IgD-negative memory B cell (primary cell): ENCODE data around the gene PDE4D. TPM values are rescaled to one million over a fixed set of nuclear protein-coding genes. Genes with fewer than 3 reads are reported as not detected.

Source experiments
- H3K27ac Mint-ChIP-seq, 3 donors: one replicate each; pipeline ENCODE4 v1.8.0; 2020 to 2022; ENCODE audit warnings: mild to moderate bottlenecking in 3 of 3, mixed read lengths in 3 of 3, moderate library complexity in 1 of 3
- H3K27me3 Mint-ChIP-seq: one replicate; pipeline ENCODE4 v1.8.0; 2021; ENCODE audit warnings: mixed read lengths
- H3K36me3 Mint-ChIP-seq: one replicate; pipeline ENCODE4 v1.8.0; 2020; ENCODE audit warnings: mild to moderate bottlenecking, mixed read lengths
- H3K4me1 Mint-ChIP-seq, 3 donors: one replicate each; pipeline ENCODE4 v1.8.0; 2020 to 2022; ENCODE audit warnings: mixed read lengths in 3 of 3, mild to moderate bottlenecking in 1 of 3
- H3K4me3 Mint-ChIP-seq, 4 donors: one replicate each; pipeline ENCODE4 v1.8.0; 2020 to 2022; ENCODE audit warnings: mild to moderate bottlenecking in 4 of 4, mixed read lengths in 4 of 4, moderate library complexity in 3 of 4
- H3K9me3 Mint-ChIP-seq, 3 donors: one replicate each; pipeline ENCODE4 v1.8.0; 2020 to 2021; ENCODE audit warnings: mixed read lengths in 3 of 3, mild to moderate bottlenecking in 1 of 3
- polyA plus RNA-seq: library from polyadenylated mRNA; unstranded; fragments of 300-500 nt; fragmentation: Illumina TruSeq; gene quantifications from one replicate; pipeline ENCODE4 v1.2.3, GENCODE V29; 2021

Gene PDE4D
- polyA plus RNA-seq, 1 donor from 2014 or later = 18.8 TPM

DNA sequence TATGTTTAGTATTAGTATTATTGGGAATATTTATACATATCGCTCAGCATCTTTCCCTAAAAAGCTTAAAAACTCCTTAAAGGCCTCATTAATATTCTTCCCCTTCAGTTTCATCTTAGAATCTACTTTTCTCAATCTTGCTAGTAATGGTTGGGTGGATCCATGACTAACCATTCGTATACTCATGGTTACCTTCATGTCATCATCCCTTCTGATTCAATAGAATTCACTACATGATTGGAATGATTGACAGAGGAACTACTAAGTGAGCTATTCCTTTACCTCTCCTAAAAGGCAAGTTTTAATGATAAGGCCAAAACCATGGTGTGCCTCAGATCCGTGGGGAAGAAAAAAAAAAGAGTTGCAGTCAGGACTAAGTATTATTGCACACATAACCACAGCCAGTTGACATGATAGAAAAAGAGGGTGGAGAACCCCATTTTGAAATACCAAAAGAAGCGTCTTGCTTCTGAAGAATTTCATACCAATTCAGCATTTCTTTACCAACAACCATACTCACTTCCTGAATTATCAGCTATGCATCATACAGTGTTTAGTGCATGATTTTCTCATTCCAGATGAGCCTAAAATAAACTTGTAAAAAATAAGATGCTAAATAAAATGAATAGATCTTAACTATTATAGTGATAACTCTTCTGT, 624.6 kb downstream of the PDE4D start:
- H3K4me3 Mint-ChIP-seq = no peak overlapping the region
- H3K27ac Mint-ChIP-seq = no peak overlapping the region
- H3K27me3 Mint-ChIP-seq = no peaks in the 10 kb centered on the region
- peaks cover 3 to 18% (median 14%) of the 10 kb centered on the region in 3 donors for H3K4me1 Mint-ChIP-seq
- no peaks in the 10 kb centered on the region for H3K36me3 Mint-ChIP-seq
- no peaks in the 10 kb centered on the region for H3K9me3 Mint-ChIP-seq

- no peaks in the 10 kb centered on the region for H3K9me3 Mint-ChIP-seq
- no peaks in the 10 kb centered on the region for H3K36me3 Mint-ChIP-seq
- H3K4me3 Mint-ChIP-seq = no peak overlapping the region
- H3K4me1 Mint-ChIP-seq = peaks cover 3 to 20% (median 13%) of the 10 kb centered on the region in 3 donors
- H3K27me3 Mint-ChIP-seq = no peaks in the 10 kb centered on the region
- no peak overlapping the region for H3K27ac Mint-ChIP-seq
These were observed 626.5 kb downstream of the PDE4D start for GRCh38 chr5:59267033-59267432.

- H3K9me3 Mint-ChIP-seq = no peaks in the 10 kb centered on the region
- no peaks in the 10 kb centered on the region for H3K36me3 Mint-ChIP-seq
- no peak overlapping the region for H3K27ac Mint-ChIP-seq
- peaks cover 3 to 21% (median 13%) of the 10 kb centered on the region in 3 donors for H3K4me1 Mint-ChIP-seq
- no peaks in the 10 kb centered on the region for H3K27me3 Mint-ChIP-seq
- no peak overlapping the region for H3K4me3 Mint-ChIP-seq
These were observed 627.1 kb downstream of the PDE4D start for GRCh38 chr5:59266410-59266809.

- Mint-ChIP-seq H3K36me3 (no peaks in the 10 kb centered on the region), H3K27ac (no peak overlapping the region), H3K9me3 (no peaks in the 10 kb centered on the region), H3K4me1 (peaks cover 3 to 23% (median 17%) of the 10 kb centered on the region in 3 donors), H3K27me3 (no peaks in the 10 kb centered on the region), H3K4me3 (no peak overlapping the region)
These were observed 628.8 kb downstream of the PDE4D start for GRCh38 chr5:59264639-59265245.

GRCh38 chr5:59264013-59264412, 629.5 kb downstream of the PDE4D start:
- Mint-ChIP-seq H3K4me3 (no peak overlapping the region), H3K27me3 (no peaks in the 10 kb centered on the region), H3K4me1 (peaks cover 3 to 22% (median 17%) of the 10 kb centered on the region in 3 donors), H3K36me3 (no peaks in the 10 kb centered on the region), H3K27ac (no peak overlapping the region), H3K9me3 (no peaks in the 10 kb centered on the region)

DNA sequence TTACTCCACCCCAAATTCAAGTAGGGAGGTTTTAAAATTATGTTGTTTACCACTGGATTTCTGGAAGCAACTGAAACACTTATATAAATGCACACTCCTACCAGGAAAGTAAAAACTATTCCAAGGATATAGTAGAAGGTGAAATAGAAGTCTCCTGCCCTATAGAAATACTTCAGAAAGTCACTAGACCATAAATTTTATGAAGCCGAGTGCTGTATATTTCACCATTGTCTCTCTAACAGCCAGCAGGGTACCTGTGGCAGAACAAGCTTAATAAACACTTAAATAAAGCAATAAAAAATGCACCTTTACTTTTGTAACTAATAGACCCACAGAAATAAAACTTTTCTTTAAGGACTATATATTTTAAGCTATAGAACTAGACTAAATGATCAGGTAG, 631.6 kb downstream of the PDE4D start:
- H3K27ac Mint-ChIP-seq = no peak overlapping the region
- no peaks in the 10 kb centered on the region for H3K9me3 Mint-ChIP-seq
- H3K4me1 Mint-ChIP-seq = peaks cover 3 to 29% (median 15%) of the 10 kb centered on the region in 3 donors
- H3K36me3 Mint-ChIP-seq = no peaks in the 10 kb centered on the region
- no peaks in the 10 kb centered on the region for H3K27me3 Mint-ChIP-seq
- H3K4me3 Mint-ChIP-seq = peak overlapping the region in 1 of 4 donors; percentile 4

GRCh38 chr5:59260973-59261372, 632.6 kb downstream of the PDE4D start:
- no peaks in the 10 kb centered on the region for H3K9me3 Mint-ChIP-seq
- peak overlapping the region in 1 of 4 donors; percentile 65 for H3K4me3 Mint-ChIP-seq
- peaks cover 3 to 28% (median 15%) of the 10 kb centered on the region in 3 donors for H3K4me1 Mint-ChIP-seq
- no peak overlapping the region for H3K27ac Mint-ChIP-seq
- no peaks in the 10 kb centered on the region for H3K36me3 Mint-ChIP-seq
- no peaks in the 10 kb centered on the region for H3K27me3 Mint-ChIP-seq

DNA sequence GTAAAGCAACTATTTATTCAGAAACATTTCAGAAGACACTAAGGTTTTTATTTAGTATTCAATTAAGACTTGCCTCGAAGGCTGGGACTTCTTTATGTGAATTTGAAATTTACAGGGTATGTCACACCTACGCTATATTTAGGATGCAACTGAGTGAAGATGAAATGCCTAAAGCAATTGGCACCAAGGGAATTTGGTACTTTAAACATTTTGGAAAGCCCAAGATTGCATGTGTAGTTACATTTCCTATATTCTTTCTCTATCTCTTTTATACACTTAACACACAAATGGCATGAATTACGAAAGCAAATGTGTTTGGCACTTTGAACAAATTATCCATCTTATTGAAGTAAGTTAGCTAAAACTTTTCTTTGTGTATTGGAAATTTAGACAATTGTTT, 633.3 kb downstream of the PDE4D start:
- Mint-ChIP-seq H3K36me3 (peaks cover 3% of the 10 kb centered on the region), H3K27me3 (peaks cover under 1% of the 10 kb centered on the region), H3K4me3 (no peak overlapping the region), H3K27ac (no peak overlapping the region), H3K4me1 (peaks cover under 1 to 25% (median 15%) of the 10 kb centered on the region in 3 donors), H3K9me3 (peaks cover 0 to 2% (median 1%) of the 10 kb centered on the region in 3 donors)

DNA sequence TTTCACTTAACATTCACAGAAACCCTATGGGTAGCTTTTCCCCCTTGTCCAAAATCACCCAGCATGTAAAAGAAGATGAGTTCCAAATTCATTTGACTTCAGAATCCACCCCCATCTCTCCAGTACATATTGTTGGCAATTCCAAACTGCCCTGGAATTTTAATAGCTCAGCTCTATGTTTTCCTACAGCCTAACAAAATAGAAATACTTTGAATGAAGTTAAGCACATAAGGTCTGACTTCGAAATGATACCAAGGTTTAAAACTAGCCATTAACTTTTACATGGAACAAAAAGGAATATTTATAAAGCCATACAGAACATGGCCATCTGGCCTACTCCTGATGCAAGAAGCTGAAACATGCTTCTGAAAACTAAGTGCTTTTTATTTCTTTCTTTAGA, 634.3 kb downstream of the PDE4D start:
- H3K27ac Mint-ChIP-seq = no peak overlapping the region
- H3K27me3 Mint-ChIP-seq = peaks cover 1% of the 10 kb centered on the region

DNA sequence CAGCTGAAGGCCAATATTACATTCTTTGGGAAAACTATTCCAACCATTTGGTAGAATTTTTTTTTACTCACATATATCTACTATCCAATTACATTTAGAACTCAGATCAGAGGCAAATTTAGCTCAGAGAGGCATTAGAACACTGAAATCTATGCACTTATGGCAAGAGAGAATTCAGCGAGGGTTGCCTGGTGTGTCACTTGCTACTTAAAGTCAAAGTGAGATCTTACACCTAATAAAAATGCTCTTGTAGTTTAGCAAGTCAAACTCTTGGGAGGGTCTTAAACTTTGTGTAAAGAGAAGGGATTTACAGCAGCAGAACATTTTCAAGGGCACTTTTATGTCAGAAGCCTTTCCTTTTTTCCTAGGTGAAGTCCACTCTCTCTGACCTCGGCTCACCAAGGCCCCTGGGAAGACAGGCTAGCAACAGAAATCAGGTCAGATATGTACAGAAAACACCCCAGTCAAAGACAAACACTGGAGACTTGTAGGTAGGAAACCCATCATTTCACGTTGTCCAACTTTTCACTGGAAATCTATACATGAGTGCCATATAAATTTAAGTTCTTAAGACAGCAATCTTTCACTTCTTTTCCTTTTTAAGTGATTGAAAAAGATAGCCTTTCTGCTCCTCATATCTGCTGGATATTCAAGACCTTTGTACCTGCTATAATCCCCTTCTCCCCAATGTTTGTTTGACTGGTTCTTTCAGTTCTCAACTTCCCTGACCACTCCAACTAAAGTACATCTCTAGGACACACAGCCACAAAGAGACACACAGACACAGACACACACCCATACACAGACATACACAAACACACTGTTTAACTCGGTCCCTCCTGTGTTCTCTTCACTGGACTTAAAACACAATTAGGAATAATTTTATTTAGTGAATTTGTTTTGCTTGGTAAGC, 635.8 kb downstream of the PDE4D start:
- H3K4me1 Mint-ChIP-seq = peaks cover 0 to 20% (median 6%) of the 10 kb centered on the region in 3 donors
- peaks cover 1% of the 10 kb centered on the region for H3K27me3 Mint-ChIP-seq
- H3K4me3 Mint-ChIP-seq = no peak overlapping the region
- H3K36me3 Mint-ChIP-seq = peaks cover 4% of the 10 kb centered on the region
- H3K9me3 Mint-ChIP-seq = peaks cover 0 to 4% (median 2%) of the 10 kb centered on the region in 3 donors
- peak overlapping the region in 1 of 3 donors; percentile 7 for H3K27ac Mint-ChIP-seq

More for the DNA sequence above, 634.3 kb downstream of the PDE4D start:
- Mint-ChIP-seq H3K4me3 (no peak overlapping the region), H3K36me3 (peaks cover 4% of the 10 kb centered on the region), H3K9me3 (peaks cover 0 to 4% (median 2%) of the 10 kb centered on the region in 3 donors), H3K4me1 (peaks cover 0 to 23% (median 11%) of the 10 kb centered on the region in 3 donors)

DNA sequence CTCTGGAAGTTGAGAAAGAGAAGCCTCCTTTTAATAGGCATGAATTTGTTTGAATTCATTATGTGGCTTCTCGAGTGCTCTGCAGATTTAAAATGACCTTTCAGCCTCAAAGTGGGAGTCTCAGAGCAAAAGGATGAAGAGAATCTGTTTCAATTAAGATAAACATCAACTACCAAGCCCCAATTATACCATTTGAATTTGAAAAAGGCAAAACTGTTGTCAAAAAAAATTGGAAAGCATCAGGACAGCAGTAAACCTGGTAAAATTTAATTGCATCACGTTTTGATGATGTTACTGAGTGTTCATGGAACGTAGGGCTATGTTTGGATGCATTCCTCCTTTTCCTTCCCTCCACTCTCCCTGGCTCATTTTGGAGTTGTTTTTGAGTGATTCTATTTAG, 637.2 kb downstream of the PDE4D start:
- H3K4me3 Mint-ChIP-seq = no peak overlapping the region
- H3K27me3 Mint-ChIP-seq = peaks cover 1% of the 10 kb centered on the region
- peaks cover 4% of the 10 kb centered on the region for H3K36me3 Mint-ChIP-seq
- H3K4me1 Mint-ChIP-seq = peaks cover under 1 to 16% (median 6%) of the 10 kb centered on the region in 3 donors
- no peak overlapping the region for H3K27ac Mint-ChIP-seq
- H3K9me3 Mint-ChIP-seq = peaks cover 3 to 9% (median 4%) of the 10 kb centered on the region in 3 donors

DNA sequence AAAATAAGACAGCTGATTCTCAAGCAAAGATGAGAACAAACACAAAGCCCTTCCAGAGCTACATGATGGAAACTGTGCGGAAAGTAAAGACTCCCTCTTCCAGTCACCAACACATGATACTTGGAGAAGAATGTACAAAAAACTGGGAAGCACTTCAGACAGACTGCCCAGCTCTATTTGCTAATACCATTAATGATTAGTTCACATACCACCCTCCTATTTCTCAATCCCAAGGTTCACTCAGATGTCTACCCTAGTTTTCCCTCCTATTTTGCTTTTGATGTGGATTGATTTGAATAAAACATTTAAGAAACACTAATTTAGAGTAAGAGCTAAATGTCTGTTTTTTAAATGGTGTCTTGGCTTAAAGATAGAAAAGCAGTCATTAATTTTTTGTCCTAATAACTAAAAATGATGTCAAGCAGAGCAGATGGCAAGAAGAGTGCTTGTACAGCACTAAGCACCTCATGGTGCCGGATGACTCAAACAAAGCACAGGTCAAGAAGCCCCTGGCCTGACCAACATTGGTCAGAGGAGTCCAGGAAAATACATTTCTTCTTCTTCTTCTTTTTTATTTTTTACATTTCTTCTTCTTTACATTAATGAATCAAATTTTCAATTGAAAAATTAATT, 639.4 kb downstream of the PDE4D start:
- no peak overlapping the region for H3K4me3 Mint-ChIP-seq
- peaks cover 1 to 17% (median 7%) of the 10 kb centered on the region in 3 donors for H3K4me1 Mint-ChIP-seq
- peaks cover 4% of the 10 kb centered on the region for H3K36me3 Mint-ChIP-seq
- H3K27ac Mint-ChIP-seq = no peak overlapping the region
- peaks cover 1% of the 10 kb centered on the region for H3K27me3 Mint-ChIP-seq
- H3K9me3 Mint-ChIP-seq = peaks cover 3 to 13% (median 4%) of the 10 kb centered on the region in 3 donors

DNA sequence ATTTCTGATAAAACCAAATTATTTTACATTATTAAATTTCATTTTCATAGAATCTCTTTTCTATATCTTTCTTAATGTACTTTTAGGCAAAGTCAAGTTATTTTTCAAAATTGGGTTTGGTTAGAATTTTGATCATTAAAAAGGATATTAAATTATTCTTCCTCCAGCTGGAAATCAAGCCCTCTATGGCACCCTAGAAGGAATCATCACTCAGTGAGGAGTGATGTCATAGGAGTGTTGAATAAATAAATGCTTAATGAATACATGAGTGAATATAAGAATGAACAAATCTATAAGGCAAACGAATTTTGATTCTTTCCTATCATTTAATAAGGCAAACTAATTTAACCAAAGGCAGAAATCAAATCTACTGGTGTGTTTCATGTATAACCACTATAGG, 639.9 kb downstream of the PDE4D start:
- peaks cover 1 to 17% (median 7%) of the 10 kb centered on the region in 3 donors for H3K4me1 Mint-ChIP-seq
- H3K4me3 Mint-ChIP-seq = no peak overlapping the region
- no peak overlapping the region for H3K27ac Mint-ChIP-seq
- H3K36me3 Mint-ChIP-seq = peaks cover 4% of the 10 kb centered on the region
- peaks cover 1% of the 10 kb centered on the region for H3K27me3 Mint-ChIP-seq
- peaks cover 3 to 13% (median 4%) of the 10 kb centered on the region in 3 donors for H3K9me3 Mint-ChIP-seq

DNA sequence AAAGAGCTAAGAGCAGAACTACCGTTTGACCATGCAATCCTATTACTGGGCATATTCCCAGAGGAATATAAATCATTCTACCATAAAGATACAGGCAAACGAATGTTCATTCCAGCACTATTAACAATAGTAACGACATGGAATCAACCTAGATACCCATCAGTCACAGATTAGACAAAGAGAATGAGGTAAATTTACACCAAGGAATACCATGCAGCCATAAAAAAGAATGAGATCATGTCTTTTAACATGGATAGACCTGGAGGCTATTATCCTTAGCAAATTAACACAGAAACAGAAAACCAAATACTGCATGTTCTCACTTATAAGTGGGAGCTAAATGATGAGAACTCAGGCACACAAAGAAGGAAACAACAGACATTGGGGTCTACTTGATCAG, 641.9 kb downstream of the PDE4D start:
- Mint-ChIP-seq H3K27ac (no peak overlapping the region), H3K36me3 (peaks cover 4% of the 10 kb centered on the region)

More for the DNA sequence above, 641.9 kb downstream of the PDE4D start:
- peaks cover 1 to 7% (median 6%) of the 10 kb centered on the region in 3 donors for H3K4me1 Mint-ChIP-seq
- peaks cover 3 to 13% (median 4%) of the 10 kb centered on the region in 3 donors for H3K9me3 Mint-ChIP-seq
- no peak overlapping the region for H3K4me3 Mint-ChIP-seq
- peaks cover 1% of the 10 kb centered on the region for H3K27me3 Mint-ChIP-seq
